Measurements from ENCODE around the gene CENPO. TPM values are rescaled to one million over a fixed set of nuclear protein-coding genes. Genes with fewer than 3 reads are reported as not detected.

The CENPO gene
- polyA plus RNA-seq, 3 donors: 1.6 to 2.6 (median 2.3) TPM

DNA sequence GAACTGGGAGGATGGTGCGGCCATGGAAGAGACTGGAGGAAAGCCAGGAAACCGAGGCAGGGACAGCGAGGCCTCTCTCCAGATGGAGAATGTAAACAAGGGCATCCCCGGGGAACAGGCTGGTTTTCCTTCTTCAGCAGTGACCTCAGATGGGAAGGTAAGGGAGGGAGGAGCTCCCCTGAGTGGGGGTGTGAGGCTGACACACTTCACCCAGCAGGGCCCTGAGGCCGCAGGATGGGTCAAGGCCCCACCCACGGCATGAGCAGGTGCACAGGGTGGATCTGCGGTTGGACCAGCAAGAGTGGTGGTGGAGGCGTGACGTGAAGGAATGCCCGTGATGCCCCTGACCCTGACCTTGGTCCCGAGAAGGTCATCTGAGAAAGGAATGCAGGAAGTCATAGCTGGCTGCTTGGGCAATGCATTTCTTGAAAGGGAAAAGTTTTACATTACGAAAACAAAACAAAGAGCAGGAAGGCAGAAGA is 78.7 kb downstream of the CENPO start:
- no peaks in the 10 kb centered on the region for H3K27me3 ChIP-seq (ENCODE audit: control insufficient read depth in 2 of 2, insufficient read depth in 2 of 2, low read length in 2 of 2)
- no peak overlapping the region for H3K4me3 Mint-ChIP-seq
- no peak overlapping the region for H2AFZ ChIP-seq (ENCODE audit: insufficient read depth, low read depth, low read length, poor library complexity, severe bottlenecking)
- intact Hi-C loops (cut with micrococcal nuclease): no loop called here
- H4K20me1 ChIP-seq (ENCODE audit: insufficient read depth, low read length): no peaks in the 10 kb centered on the region
- peak overlapping the region in 4 of 7 donors; percentile 4 to 85 (median 42) for H3K27ac Mint-ChIP-seq
- H3K9ac ChIP-seq (ENCODE audit: insufficient read depth, low read length, poor library complexity, severe bottlenecking): peak overlapping the region; percentile 6
- H3K36me3 Mint-ChIP-seq: peaks cover 21 to 26% of the 10 kb centered on the region in 2 donors
- H3K36me3 ChIP-seq (replicated peaks in 1 of 2; ENCODE audit: control insufficient read depth in 1 of 2, insufficient read depth in 2 of 2, low read length in 2 of 2): peaks cover 0 to 2% of the 10 kb centered on the region in 2 donors
- no peaks in the 10 kb centered on the region for H3K27me3 Mint-ChIP-seq (ENCODE audit: low read depth in 3 of 3)
- TF ChIP-seq, protein P1, sequence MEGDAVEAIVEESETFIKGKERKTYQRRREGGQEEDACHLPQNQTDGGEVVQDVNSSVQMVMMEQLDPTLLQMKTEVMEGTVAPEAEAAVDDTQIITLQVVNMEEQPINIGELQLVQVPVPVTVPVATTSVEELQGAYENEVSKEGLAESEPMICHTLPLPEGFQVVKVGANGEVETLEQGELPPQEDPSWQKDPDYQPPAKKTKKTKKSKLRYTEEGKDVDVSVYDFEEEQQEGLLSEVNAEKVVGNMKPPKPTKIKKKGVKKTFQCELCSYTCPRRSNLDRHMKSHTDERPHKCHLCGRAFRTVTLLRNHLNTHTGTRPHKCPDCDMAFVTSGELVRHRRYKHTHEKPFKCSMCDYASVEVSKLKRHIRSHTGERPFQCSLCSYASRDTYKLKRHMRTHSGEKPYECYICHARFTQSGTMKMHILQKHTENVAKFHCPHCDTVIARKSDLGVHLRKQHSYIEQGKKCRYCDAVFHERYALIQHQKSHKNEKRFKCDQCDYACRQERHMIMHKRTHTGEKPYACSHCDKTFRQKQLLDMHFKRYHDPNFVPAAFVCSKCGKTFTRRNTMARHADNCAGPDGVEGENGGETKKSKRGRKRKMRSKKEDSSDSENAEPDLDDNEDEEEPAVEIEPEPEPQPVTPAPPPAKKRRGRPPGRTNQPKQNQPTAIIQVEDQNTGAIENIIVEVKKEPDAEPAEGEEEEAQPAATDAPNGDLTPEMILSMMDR (IDR thresholded peaks at IDR 0.05): no peak
- no peak overlapping the region for H3K4me3 ChIP-seq (replicated peaks in 1 of 3; ENCODE audit: low read depth in 2 of 3, low read length in 3 of 3)
- H3K4me1 Mint-ChIP-seq: peaks cover 42% of the 10 kb centered on the region
- H3K27ac ChIP-seq (ENCODE audit: low read depth in 1 of 2, low read length in 2 of 2): peak overlapping the region in 1 of 2 donors; percentile 45
- H3K4me2 ChIP-seq (replicated peaks; ENCODE audit: extremely low read depth, low read length, poor library complexity, severe bottlenecking): no peak overlapping the region
- H3K79me2 ChIP-seq (ENCODE audit: insufficient read depth, low read length): peaks cover 3% of the 10 kb centered on the region
- peaks cover 0 to 31% of the 10 kb centered on the region in 2 donors for H3K4me1 ChIP-seq (ENCODE audit: control insufficient read depth in 1 of 2, insufficient read depth in 2 of 2, low read length in 2 of 2)
- H3K9me3 Mint-ChIP-seq: no peaks in the 10 kb centered on the region
- 83% methylated on average over 11 of the region's 12 CpGs for WGBS (ENCODE audit: insufficient coverage)
- DNase-seq: no peak
- H3K9me3 ChIP-seq (replicated peaks in 1 of 2; ENCODE audit: control insufficient read depth in 1 of 2, insufficient read depth in 1 of 2, low read length in 2 of 2): no peaks in the 10 kb centered on the region

Other genes starting within 250 kb of the CENPO start
- gene PTRHD1, start within 50 bp of the CENPO start, polyA plus RNA-seq: 10 to 100 TPM; 20.3 to 86.2 (median 78.6) TPM
- 1 to 10 TPM; 2.5 to 9.3 (median 3.5) TPM for gene ADCY3, start 126.8 kb downstream of the CENPO start, polyA plus RNA-seq
- gene DNAJC27, start 178.5 kb downstream of the CENPO start, polyA plus RNA-seq: 1 to 10 TPM in 2 of 3 donors, under 1 TPM in 1; 0.86 to 2.8 (median 2.2) TPM
- gene EFR3B, start 248.7 kb downstream of the CENPO start, polyA plus RNA-seq: not detected